SU-DHL-6 (cell line): ENCODE measurements around the gene RTRAF.

Source experiments
- CTCF ChIP-seq: fragments of 200-600 bp; sonication (generic); IDR thresholded peaks from one replicate; pipeline ENCODE4 v1.5.1; 2017; ENCODE audit warnings: antibody characterized with exemption, mild to moderate bottlenecking, low read length, moderate library complexity; ENCODE audit not compliant: insufficient read depth, poor library complexity, severe bottlenecking
- EZH2phosphoT487 ChIP-seq: fragments of 200-600 bp; sonication (generic), shearing (Covaris generic); conservative IDR thresholded peaks from 2 replicates; pipeline ENCODE4 v1.6.1; 2018; ENCODE audit warnings: mild to moderate bottlenecking, antibody characterized with exemption, low read length, moderate library complexity, mixed read lengths

- TF ChIP-seq CTCF, result no peak
- TF ChIP-seq EZH2phosphoT487, result no peak
Measured at GRCh38 chr14:51950007-51950406, 39.3 kb upstream of the RTRAF start.
